ENCODE measurements around the gene GSC2. TPM values are rescaled to one million over a fixed set of nuclear protein-coding genes. Genes with fewer than 3 reads are reported as not detected.
A peak's percentile ranks its signal among the peaks of the same experiment; 100 is the strongest.

Gene GSC2
- total and polyA plus RNA-seq, 2 of the 8 experiments (the other 6 are each of a cell fraction or from before 2014, with no cell fraction given): 0.17 to 0.48 TPM

DNA sequence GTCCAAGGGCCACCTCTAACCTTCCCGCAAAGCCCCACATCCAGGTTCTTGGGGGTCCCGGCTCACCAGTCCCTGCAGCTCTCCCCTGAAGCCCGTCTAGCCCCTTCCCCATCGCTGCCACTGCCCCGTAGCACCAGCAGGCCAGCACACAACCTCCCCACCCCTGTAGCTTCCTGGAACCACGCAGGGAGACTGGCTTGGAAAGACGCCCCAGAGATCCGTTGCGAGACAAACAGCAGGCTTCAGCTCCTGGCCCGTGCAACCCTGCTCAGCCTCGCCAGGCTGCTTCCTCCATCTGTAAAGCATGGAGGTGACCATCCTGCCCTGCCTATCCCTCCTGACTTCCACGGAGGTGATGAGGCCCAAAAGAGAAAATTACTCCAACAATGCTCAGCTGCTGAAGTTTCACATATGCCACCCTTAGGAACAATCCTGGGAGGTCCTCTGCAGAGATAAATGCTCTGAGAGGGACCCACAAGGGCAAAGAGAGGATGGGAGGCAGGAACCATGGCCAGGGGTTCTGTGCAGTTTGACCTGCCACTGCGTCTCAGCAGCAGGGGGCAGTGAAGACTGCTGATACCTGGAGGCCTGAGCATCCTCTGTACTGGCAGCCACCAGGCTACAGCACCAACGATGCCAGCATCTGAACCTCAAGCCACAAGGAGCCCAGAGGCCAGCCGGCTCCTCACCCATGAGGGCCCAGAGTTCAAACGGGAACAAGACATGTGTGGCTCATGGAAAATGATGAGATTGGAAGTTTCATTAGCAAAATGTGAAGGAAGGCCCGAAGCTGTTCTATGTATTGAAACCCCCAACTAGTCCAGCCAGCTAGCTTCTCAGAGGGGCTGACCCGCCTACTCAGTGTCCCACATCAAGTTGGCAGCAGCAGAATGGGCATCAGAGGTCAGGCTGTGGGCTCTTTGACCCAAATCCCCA is 44.0 kb downstream of the GSC2 start (continued):
- TF ChIP-seq, protein P1, sequence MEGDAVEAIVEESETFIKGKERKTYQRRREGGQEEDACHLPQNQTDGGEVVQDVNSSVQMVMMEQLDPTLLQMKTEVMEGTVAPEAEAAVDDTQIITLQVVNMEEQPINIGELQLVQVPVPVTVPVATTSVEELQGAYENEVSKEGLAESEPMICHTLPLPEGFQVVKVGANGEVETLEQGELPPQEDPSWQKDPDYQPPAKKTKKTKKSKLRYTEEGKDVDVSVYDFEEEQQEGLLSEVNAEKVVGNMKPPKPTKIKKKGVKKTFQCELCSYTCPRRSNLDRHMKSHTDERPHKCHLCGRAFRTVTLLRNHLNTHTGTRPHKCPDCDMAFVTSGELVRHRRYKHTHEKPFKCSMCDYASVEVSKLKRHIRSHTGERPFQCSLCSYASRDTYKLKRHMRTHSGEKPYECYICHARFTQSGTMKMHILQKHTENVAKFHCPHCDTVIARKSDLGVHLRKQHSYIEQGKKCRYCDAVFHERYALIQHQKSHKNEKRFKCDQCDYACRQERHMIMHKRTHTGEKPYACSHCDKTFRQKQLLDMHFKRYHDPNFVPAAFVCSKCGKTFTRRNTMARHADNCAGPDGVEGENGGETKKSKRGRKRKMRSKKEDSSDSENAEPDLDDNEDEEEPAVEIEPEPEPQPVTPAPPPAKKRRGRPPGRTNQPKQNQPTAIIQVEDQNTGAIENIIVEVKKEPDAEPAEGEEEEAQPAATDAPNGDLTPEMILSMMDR (IDR thresholded peaks at IDR 0.05; ENCODE audit: control extremely low read depth in 1 of 3, insufficient read depth in 1 of 3, low read depth in 1 of 3, low read length in 3 of 3): peak; percentile 46 to 67 (median 58)
- TF ChIP-seq CBX5 (IDR thresholded peaks at IDR 0.05; ENCODE audit: low read depth, low read length): no peak
- no peak for TF ChIP-seq NRF1 (IDR thresholded peaks at IDR 0.05; ENCODE audit: low read depth, low read length)
- TF ChIP-seq GTF2F1 (IDR thresholded peaks at IDR 0.05; ENCODE audit: borderline replicate concordance, low read depth, low read length): no peak

All from H1 (cell line).